ENCODE results near the gene PRPF6. TPM values are rescaled to one million over a fixed set of nuclear protein-coding genes. Genes with fewer than 3 reads are reported as not detected.

PRPF6 gene
- total and polyA plus RNA-seq, 2 of the 13 experiments (the other 11 are each of a cell fraction or from before 2014, with no cell fraction given), result 63.7 to 101 TPM

DNA sequence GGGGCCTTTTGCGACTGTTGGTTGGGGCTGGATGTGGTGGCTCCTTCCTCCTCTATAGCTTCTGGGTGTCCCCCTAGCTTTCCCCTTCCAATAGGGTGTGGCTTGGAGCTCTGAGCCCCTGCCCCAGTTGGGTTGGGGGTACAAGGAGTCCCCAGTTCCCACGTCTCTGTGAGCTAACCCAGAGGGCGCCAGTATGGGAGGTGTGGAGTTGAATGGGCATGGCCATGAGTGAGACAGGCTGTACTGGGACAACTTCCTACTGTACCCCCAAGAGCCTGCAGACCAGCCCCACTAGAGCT is 56.2 kb downstream of the PRPF6 start (continued):
- TF ChIP-seq, protein P1, sequence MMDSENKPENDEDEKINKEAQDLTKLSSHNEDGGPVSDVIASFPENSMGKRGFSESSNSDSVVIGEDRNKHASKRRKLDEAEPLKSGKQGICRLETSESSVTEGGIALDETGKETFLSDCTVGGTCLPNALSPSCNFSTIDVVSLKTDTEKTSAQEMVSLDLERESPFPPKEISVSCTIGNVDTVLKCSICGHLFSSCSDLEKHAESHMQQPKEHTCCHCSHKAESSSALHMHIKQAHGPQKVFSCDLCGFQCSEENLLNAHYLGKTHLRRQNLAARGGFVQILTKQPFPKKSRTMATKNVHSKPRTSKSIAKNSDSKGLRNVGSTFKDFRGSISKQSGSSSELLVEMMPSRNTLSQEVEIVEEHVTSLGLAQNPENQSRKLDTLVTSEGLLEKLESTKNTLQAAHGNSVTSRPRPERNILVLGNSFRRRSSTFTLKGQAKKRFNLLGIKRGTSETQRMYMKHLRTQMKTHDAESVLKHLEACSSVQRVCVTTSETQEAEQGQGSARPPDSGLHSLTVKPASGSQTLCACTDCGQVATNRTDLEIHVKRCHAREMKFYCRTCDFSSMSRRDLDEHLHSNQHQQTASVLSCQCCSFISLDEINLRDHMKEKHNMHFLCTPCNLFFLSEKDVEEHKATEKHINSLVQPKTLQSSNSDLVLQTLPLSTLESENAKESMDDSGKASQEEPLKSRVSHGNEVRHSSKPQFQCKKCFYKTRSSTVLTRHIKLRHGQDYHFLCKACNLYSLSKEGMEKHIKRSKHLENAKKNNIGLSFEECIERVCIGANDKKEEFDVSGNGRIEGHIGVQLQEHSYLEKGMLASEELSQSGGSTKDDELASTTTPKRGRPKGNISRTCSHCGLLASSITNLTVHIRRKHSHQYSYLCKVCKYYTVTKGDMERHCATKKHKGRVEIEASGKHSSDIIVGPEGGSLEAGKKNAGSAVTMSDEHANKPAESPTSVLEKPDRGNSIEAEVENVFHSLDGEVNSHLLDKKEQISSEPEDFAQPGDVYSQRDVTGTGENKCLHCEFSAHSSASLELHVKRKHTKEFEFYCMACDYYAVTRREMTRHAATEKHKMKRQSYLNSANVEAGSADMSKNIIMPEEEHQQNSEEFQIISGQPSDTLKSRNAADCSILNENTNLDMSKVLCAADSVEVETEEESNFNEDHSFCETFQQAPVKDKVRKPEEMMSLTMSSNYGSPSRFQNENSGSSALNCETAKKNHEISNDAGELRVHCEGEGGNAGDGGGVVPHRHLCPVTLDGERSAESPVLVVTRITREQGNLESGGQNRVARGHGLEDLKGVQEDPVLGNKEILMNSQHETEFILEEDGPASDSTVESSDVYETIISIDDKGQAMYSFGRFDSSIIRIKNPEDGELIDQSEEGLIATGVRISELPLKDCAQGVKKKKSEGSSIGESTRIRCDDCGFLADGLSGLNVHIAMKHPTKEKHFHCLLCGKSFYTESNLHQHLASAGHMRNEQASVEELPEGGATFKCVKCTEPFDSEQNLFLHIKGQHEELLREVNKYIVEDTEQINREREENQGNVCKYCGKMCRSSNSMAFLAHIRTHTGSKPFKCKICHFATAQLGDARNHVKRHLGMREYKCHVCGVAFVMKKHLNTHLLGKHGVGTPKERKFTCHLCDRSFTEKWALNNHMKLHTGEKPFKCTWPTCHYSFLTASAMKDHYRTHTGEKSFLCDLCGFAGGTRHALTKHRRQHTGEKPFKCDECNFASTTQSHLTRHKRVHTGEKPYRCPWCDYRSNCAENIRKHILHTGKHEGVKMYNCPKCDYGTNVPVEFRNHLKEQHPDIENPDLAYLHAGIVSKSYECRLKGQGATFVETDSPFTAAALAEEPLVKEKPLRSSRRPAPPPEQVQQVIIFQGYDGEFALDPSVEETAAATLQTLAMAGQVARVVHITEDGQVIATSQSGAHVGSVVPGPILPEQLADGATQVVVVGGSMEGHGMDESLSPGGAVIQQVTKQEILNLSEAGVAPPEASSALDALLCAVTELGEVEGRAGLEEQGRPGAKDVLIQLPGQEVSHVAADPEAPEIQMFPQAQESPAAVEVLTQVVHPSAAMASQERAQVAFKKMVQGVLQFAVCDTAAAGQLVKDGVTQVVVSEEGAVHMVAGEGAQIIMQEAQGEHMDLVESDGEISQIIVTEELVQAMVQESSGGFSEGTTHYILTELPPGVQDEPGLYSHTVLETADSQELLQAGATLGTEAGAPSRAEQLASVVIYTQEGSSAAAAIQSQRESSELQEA (CRISPR knock-in tag; IDR thresholded peaks at IDR 0.05; ENCODE audit: not compliant biosample characterization), result no peak
- TF ChIP-seq NRL (CRISPR knock-in tag; IDR thresholded peaks at IDR 0.05; ENCODE audit: borderline replicate concordance), result no peak
- TF ChIP-seq RFXAP (CRISPR knock-in tag; IDR thresholded peaks at IDR 0.05; ENCODE audit: borderline replicate concordance), result no peak
- no peak for TF ChIP-seq ZNF503 (CRISPR knock-in tag; IDR thresholded peaks at IDR 0.05)
- no peak for TF ChIP-seq ZNF441 (CRISPR knock-in tag; IDR thresholded peaks at IDR 0.05; ENCODE audit: borderline replicate concordance)
- TF ChIP-seq ZSCAN12 (CRISPR knock-in tag; IDR thresholded peaks at IDR 0.05), result no peak
- TF ChIP-seq ZNF317 (CRISPR knock-in tag; IDR thresholded peaks at IDR 0.05), result no peak
- TF ChIP-seq, protein P2, sequence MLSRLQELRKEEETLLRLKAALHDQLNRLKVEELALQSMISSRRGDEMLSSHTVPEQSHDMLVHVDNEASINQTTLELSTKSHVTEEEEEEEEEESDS (CRISPR knock-in tag; IDR thresholded peaks at IDR 0.05; ENCODE audit: borderline replicate concordance), result no peak
- TF ChIP-seq ZNF672 (CRISPR knock-in tag; IDR thresholded peaks at IDR 0.05), result no peak
- TF ChIP-seq, protein P3, sequence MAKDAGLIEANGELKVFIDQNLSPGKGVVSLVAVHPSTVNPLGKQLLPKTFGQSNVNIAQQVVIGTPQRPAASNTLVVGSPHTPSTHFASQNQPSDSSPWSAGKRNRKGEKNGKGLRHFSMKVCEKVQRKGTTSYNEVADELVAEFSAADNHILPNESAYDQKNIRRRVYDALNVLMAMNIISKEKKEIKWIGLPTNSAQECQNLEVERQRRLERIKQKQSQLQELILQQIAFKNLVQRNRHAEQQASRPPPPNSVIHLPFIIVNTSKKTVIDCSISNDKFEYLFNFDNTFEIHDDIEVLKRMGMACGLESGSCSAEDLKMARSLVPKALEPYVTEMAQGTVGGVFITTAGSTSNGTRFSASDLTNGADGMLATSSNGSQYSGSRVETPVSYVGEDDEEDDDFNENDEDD (CRISPR knock-in tag; IDR thresholded peaks at IDR 0.05; ENCODE audit: borderline replicate concordance), result no peak
- TF ChIP-seq MTF2 (CRISPR knock-in tag; IDR thresholded peaks at IDR 0.05; ENCODE audit: borderline replicate concordance), result no peak
- TF ChIP-seq, protein P4, sequence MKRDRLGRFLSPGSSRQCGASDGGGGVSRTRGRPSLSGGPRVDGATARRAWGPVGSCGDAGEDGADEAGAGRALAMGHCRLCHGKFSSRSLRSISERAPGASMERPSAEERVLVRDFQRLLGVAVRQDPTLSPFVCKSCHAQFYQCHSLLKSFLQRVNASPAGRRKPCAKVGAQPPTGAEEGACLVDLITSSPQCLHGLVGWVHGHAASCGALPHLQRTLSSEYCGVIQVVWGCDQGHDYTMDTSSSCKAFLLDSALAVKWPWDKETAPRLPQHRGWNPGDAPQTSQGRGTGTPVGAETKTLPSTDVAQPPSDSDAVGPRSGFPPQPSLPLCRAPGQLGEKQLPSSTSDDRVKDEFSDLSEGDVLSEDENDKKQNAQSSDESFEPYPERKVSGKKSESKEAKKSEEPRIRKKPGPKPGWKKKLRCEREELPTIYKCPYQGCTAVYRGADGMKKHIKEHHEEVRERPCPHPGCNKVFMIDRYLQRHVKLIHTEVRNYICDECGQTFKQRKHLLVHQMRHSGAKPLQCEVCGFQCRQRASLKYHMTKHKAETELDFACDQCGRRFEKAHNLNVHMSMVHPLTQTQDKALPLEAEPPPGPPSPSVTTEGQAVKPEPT (CRISPR knock-in tag; IDR thresholded peaks at IDR 0.05; ENCODE audit: low read depth), result no peak
- no peak for TF ChIP-seq ZNF264 (CRISPR knock-in tag; IDR thresholded peaks at IDR 0.05)
- TF ChIP-seq JUNB (CRISPR knock-in tag; IDR thresholded peaks at IDR 0.05; ENCODE audit: borderline replicate concordance), result no peak
- TF ChIP-seq ZNF639 (CRISPR knock-in tag; conservative IDR thresholded peaks at IDR 0.05), result no peak
- peak; percentile 0; the same call in 1 of the 2 replicates for TF ChIP-seq RAD21 (CRISPR knock-in tag; IDR thresholded peaks at IDR 0.05)

Data from HepG2 (cell line).